ENCODE measurements around the gene MAG. TPM values are rescaled to one million over a fixed set of nuclear protein-coding genes. Genes with fewer than 3 reads are reported as not detected.

Gene MAG
- total and polyA plus RNA-seq, 2 of the 13 experiments (the other 11 are each of a cell fraction or from before 2014, with no cell fraction given) = 0.20 to 1.3 TPM

DNA sequence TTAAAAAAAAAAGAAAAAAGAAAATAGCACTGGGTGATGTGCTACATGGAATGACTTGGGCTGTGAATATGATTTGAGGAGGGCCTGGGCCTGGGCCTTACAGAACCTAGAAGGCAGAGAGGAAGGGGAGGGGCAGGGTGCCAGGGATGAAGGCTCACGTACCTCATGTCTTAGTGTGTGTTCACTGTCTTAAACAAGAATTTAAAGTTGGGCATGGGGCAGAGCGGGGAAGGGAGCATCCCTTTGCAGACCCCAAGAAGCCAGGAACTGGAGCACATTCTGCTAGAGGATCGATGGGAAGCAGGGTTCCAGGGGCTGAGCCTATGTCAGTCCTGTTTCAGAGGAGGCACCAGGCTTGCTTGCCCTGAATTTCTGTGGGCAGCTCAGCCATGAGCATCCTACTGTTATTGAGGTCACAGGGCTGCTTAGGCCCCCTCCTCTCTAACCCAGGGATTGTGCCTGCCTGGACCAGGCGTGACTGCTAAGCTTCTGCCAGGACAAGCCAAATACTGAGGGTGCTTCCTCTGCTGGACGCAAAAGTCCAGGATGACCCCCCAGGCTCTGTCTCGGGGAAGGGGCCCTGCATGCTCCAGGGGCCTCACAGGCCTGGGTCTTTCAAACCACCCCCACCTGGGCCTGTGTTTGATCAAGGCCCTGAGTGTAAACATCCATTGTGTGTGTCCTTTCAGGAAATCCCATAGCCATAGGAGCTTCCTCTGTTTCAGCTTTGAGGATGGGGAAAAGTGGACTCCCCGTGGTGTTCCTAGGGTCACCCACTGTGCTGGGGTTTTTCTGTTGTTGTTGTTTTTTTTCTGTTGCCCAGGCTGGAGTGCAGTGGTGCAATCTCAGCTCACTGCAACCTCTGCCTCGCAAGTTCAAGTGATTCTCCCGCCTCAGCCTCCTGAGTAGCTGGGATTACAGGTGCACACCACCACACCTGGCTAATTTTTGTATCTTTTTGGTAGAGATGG lies 38.4 kb upstream of the MAG start (continued):
- TF ChIP-seq ZNF33B (CRISPR knock-in tag; IDR thresholded peaks at IDR 0.05) = 0 out of 2 replicates have a peak, but pooled peaks have one; percentile 30
- TF ChIP-seq ZNF749 (CRISPR knock-in tag; IDR thresholded peaks at IDR 0.05; ENCODE audit: borderline replicate concordance) = no peak
- TF ChIP-seq USF2 (IDR thresholded peaks at IDR 0.05; ENCODE audit: low read depth, low read length) = no peak
- TF ChIP-seq USF2 (CRISPR knock-in tag; IDR thresholded peaks at IDR 0.05; ENCODE audit: borderline replicate concordance) = no peak
- no peak for TF ChIP-seq NRL (CRISPR knock-in tag; IDR thresholded peaks at IDR 0.05; ENCODE audit: borderline replicate concordance)
- TF ChIP-seq, protein P1, sequence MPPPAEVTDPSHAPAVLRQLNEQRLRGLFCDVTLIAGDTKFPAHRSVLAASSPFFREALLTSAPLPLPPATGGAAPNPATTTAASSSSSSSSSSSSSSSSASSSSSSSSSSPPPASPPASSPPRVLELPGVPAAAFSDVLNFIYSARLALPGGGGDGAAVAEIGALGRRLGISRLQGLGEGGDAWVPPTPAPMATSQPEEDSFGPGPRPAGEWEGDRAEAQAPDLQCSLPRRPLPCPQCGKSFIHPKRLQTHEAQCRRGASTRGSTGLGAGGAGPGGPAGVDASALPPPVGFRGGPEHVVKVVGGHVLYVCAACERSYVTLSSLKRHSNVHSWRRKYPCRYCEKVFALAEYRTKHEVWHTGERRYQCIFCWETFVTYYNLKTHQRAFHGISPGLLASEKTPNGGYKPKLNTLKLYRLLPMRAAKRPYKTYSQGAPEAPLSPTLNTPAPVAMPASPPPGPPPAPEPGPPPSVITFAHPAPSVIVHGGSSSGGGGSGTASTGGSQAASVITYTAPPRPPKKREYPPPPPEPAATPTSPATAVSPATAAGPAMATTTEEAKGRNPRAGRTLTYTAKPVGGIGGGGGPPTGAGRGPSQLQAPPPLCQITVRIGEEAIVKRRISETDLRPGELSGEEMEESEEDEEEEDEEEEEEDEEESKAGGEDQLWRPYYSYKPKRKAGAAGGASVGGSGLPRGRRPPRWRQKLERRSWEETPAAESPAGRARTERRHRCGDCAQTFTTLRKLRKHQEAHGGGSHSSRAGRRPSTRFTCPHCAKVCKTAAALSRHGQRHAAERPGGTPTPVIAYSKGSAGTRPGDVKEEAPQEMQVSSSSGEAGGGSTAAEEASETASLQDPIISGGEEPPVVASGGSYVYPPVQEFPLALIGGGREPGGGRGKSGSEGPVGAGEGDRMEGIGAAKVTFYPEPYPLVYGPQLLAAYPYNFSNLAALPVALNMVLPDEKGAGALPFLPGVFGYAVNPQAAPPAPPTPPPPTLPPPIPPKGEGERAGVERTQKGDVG (CRISPR knock-in tag; IDR thresholded peaks at IDR 0.05; ENCODE audit: borderline replicate concordance) = no peak
- TF ChIP-seq, protein P2, sequence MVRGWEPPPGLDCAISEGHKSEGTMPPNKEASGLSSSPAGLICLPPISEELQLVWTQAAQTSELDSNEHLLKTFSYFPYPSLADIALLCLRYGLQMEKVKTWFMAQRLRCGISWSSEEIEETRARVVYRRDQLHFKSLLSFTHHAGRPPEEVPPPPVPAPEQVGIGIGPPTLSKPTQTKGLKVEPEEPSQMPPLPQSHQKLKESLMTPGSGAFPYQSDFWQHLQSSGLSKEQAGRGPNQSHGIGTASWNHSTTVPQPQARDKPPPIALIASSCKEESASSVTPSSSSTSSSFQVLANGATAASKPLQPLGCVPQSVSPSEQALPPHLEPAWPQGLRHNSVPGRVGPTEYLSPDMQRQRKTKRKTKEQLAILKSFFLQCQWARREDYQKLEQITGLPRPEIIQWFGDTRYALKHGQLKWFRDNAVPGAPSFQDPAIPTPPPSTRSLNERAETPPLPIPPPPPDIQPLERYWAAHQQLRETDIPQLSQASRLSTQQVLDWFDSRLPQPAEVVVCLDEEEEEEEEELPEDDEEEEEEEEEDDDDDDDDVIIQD (CRISPR knock-in tag; IDR thresholded peaks at IDR 0.05; ENCODE audit: low read depth) = 0 out of 2 replicates have a peak, but pooled peaks have one; percentile 37
